ENCODE data around the gene THAP10.

Gene THAP10

DNA sequence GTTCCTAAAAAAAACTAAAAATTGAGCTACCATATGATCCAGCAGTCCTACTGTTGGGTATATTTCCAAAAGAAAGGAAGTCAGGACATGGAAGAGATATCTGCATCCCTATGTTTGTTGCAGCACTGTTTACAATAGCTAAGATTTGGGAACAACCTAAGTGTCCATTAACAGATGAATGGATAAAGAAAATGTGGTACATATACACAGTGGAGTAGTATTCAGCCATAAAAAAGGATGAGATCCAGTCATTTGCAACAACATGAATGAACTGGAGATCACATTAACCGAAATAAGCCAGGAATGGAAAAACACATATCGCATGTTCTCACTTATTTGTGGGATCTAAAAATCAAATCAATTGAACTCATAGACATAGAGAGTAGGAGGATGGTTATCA, 29.9 kb upstream of the THAP10 start:
- DNase-seq (ENCODE audit: low read depth in 1 of 2, low spot score in 1 of 2): no peak
- Histone ChIP-seq H3K27me3 (ENCODE audit: insufficient read depth, poor library complexity, severe bottlenecking) (peaks cover 4% of the 10 kb centered on the region), H3K27ac (replicated peaks) (no peak overlapping the region), H3K4me3 (replicated peaks; ENCODE audit: insufficient read depth, low read length) (no peak overlapping the region)
- TF ChIP-seq POLR2AphosphoS5 (IDR thresholded peaks at IDR 0.05; ENCODE audit: low read depth) (no peak), GABPA (IDR thresholded peaks at IDR 0.05; ENCODE audit: low read depth) (no peak), SPI1 (IDR thresholded peaks at IDR 0.05; ENCODE audit: borderline replicate concordance, low read depth) (no peak)
- TF ChIP-seq, protein P1, sequence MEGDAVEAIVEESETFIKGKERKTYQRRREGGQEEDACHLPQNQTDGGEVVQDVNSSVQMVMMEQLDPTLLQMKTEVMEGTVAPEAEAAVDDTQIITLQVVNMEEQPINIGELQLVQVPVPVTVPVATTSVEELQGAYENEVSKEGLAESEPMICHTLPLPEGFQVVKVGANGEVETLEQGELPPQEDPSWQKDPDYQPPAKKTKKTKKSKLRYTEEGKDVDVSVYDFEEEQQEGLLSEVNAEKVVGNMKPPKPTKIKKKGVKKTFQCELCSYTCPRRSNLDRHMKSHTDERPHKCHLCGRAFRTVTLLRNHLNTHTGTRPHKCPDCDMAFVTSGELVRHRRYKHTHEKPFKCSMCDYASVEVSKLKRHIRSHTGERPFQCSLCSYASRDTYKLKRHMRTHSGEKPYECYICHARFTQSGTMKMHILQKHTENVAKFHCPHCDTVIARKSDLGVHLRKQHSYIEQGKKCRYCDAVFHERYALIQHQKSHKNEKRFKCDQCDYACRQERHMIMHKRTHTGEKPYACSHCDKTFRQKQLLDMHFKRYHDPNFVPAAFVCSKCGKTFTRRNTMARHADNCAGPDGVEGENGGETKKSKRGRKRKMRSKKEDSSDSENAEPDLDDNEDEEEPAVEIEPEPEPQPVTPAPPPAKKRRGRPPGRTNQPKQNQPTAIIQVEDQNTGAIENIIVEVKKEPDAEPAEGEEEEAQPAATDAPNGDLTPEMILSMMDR (IDR thresholded peaks at IDR 0.05; ENCODE audit: insufficient read depth, low read length): no peak
- TF ChIP-seq, protein P2, sequence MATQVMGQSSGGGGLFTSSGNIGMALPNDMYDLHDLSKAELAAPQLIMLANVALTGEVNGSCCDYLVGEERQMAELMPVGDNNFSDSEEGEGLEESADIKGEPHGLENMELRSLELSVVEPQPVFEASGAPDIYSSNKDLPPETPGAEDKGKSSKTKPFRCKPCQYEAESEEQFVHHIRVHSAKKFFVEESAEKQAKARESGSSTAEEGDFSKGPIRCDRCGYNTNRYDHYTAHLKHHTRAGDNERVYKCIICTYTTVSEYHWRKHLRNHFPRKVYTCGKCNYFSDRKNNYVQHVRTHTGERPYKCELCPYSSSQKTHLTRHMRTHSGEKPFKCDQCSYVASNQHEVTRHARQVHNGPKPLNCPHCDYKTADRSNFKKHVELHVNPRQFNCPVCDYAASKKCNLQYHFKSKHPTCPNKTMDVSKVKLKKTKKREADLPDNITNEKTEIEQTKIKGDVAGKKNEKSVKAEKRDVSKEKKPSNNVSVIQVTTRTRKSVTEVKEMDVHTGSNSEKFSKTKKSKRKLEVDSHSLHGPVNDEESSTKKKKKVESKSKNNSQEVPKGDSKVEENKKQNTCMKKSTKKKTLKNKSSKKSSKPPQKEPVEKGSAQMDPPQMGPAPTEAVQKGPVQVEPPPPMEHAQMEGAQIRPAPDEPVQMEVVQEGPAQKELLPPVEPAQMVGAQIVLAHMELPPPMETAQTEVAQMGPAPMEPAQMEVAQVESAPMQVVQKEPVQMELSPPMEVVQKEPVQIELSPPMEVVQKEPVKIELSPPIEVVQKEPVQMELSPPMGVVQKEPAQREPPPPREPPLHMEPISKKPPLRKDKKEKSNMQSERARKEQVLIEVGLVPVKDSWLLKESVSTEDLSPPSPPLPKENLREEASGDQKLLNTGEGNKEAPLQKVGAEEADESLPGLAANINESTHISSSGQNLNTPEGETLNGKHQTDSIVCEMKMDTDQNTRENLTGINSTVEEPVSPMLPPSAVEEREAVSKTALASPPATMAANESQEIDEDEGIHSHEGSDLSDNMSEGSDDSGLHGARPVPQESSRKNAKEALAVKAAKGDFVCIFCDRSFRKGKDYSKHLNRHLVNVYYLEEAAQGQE (IDR thresholded peaks at IDR 0.05; ENCODE audit: insufficient replicate concordance, low read depth): no peak

DNA sequence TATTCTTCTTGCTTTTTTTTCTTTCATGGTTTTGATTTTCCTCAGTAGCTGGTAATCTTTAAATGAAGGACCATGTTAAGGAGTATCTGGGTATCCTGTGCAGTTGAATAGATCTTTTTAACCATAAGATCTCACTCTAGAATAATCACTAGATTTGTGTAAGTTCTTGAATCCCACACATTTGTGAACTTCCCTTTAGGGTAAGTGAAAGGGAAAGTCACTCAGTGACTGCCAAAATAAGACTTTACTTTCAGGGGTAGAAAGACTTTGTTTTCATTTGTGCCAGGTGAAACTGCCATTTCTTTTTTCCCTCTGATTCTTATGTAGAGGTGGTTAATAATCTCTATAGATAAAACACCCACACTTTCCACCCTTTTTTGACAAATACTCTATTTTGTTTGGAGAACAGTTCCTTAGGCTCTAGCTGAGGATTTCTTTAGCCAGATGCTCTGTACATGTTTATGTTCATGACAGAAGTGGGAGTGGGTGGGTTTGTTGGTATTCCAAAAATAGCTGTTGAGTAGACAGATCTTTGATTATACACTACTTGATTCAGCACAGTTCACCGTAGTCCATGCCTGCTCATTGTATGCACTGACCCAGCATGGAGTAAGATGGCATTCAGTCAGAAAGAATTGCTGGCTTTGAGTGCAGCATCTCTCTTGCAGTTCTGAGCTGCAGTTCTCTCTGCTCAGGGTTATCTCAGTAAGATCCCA, 28.9 kb upstream of the THAP10 start:
- Histone ChIP-seq H3K4me3 (replicated peaks; ENCODE audit: insufficient read depth, low read length) (no peak overlapping the region), H3K27ac (replicated peaks) (no peak overlapping the region), H3K27me3 (ENCODE audit: insufficient read depth, poor library complexity, severe bottlenecking) (peaks cover 4% of the 10 kb centered on the region)
- TF ChIP-seq POLR2AphosphoS5 (IDR thresholded peaks at IDR 0.05; ENCODE audit: low read depth) (no peak), SPI1 (IDR thresholded peaks at IDR 0.05; ENCODE audit: borderline replicate concordance, low read depth) (no peak), GABPA (IDR thresholded peaks at IDR 0.05; ENCODE audit: low read depth) (no peak)
- TF ChIP-seq, protein P2 (IDR thresholded peaks at IDR 0.05; ENCODE audit: insufficient replicate concordance, low read depth): no peak
- TF ChIP-seq, protein P1 (IDR thresholded peaks at IDR 0.05; ENCODE audit: insufficient read depth, low read length): no peak
- no peak for DNase-seq (ENCODE audit: low read depth in 1 of 2, low spot score in 1 of 2)

DNA sequence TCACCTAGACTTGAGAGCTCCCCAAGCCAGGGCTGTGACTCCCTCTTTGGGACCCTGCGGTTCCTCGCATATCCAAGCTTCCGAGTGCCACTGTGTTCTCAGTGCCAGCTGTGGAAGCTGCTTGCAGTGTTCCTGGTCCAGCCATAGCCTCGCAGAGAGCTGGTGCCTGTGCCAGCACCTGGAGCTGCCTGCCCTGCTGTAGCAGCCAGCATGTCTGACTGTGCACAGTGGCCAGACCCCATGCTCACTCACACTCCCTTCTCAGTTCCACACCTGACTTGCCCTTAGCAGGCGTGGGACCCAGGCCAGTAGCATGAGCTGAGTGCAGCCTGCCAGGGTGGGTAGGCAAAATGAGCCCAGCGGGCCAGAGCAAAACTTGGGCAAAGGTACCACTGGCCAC, 25.7 kb upstream of the THAP10 start:
- no peak overlapping the region for H3K4me3 ChIP-seq (replicated peaks; ENCODE audit: insufficient read depth, low read length)
- TF ChIP-seq, protein P1 (IDR thresholded peaks at IDR 0.05; ENCODE audit: insufficient read depth, low read length): no peak
- no peak for TF ChIP-seq SPI1 (IDR thresholded peaks at IDR 0.05; ENCODE audit: borderline replicate concordance, low read depth)
- no peak for TF ChIP-seq POLR2AphosphoS5 (IDR thresholded peaks at IDR 0.05; ENCODE audit: low read depth)
- TF ChIP-seq GABPA (IDR thresholded peaks at IDR 0.05; ENCODE audit: low read depth): no peak
- TF ChIP-seq, protein P2 (IDR thresholded peaks at IDR 0.05; ENCODE audit: insufficient replicate concordance, low read depth): no peak
- DNase-seq (ENCODE audit: low read depth in 1 of 2, low spot score in 1 of 2): no peak
- H3K27me3 ChIP-seq (ENCODE audit: insufficient read depth, poor library complexity, severe bottlenecking): peaks cover 2% of the 10 kb centered on the region
- H3K27ac ChIP-seq (replicated peaks): no peak overlapping the region
